ENCODE results near the gene ZNF358. TPM values are rescaled to one million over a fixed set of nuclear protein-coding genes. Genes with fewer than 3 reads are reported as not detected.

The ZNF358 gene
- total and polyA plus RNA-seq, 2 of the 13 experiments (the other 11 are each of a cell fraction or from before 2014, with no cell fraction given): 9.1 to 37.0 TPM

DNA sequence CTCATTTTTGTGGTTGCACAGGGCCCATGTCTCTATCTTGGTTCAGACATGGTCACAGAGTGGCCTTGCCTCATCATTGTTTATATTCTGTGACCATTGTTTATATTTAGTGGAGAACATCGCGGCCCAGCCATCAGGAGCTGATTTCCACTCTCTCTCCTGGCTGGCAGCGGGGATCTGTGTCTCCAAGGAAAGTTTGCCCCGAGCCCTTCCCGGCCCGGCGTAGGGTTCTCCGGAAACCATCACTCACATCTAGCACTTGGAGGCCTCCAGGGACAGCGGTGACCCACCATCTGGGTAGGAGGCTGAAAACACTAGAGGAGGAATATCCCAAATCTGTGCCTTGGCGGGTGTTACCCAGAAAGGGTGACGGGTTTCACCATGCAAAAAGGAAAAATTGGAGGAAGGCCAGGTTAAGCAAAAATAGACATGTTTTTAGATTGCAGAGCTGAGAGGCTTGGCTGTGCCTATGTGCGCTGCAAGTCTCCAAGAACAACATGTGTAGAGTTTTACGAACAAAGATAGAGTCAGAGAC, 726 bp upstream of the ZNF358 start (continued):
- TF ChIP-seq ZNF251 (CRISPR knock-in tag; IDR thresholded peaks at IDR 0.05): no peak
- TF ChIP-seq, protein P1, sequence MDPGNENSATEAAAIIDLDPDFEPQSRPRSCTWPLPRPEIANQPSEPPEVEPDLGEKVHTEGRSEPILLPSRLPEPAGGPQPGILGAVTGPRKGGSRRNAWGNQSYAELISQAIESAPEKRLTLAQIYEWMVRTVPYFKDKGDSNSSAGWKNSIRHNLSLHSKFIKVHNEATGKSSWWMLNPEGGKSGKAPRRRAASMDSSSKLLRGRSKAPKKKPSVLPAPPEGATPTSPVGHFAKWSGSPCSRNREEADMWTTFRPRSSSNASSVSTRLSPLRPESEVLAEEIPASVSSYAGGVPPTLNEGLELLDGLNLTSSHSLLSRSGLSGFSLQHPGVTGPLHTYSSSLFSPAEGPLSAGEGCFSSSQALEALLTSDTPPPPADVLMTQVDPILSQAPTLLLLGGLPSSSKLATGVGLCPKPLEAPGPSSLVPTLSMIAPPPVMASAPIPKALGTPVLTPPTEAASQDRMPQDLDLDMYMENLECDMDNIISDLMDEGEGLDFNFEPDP (CRISPR knock-in tag; conservative IDR thresholded peaks at IDR 0.05): 0 out of 2 replicates have a peak, but pooled peaks have one; percentile 37
- TF ChIP-seq AGO1 (IDR thresholded peaks at IDR 0.05; ENCODE audit: low read depth, low read length, poor library complexity, severe bottlenecking): no peak
- TF ChIP-seq ELF1 (CRISPR knock-in tag; IDR thresholded peaks at IDR 0.05): no peak
- peak; percentile 34; the same call in 1 of the 2 replicates for TF ChIP-seq ZBTB38 (CRISPR knock-in tag; IDR thresholded peaks at IDR 0.05)
- no peak for TF ChIP-seq SOX6 (IDR thresholded peaks at IDR 0.05)
- no peak for TF ChIP-seq SOX6 (CRISPR knock-in tag; IDR thresholded peaks at IDR 0.05)

DNA sequence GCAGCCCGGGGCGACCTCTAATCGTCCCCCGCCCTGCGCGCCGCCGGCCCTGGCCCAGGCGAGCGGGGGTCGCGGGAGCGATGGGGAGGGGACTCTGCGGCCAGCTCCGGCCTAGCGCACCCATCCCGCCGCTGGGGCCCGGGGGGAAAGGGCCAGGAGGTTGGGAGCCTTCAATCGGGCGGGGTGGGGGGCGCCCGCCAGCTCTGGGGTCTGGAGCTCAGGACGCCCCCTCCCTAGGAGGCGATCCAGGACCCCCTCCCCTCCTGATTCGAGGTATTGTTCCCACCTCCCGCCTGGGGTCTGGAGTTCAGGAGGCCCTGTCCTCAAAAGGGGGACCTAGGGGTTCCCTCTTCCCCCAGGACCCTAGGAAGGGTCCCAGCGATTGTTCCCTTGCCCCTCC, 430 bp downstream of the ZNF358 start:
- Histone ChIP-seq H3K9me3 (ENCODE audit: low read length) (no peaks in the 10 kb centered on the region), H3K36me3 (replicated peaks in 1 of 2; ENCODE audit: control insufficient read depth in 1 of 2, insufficient read depth in 2 of 2, low read length in 2 of 2) (no peaks in the 10 kb centered on the region), H2AFZ (ENCODE audit: low read length) (no peak overlapping the region), H3K27ac (ENCODE audit: extremely low read length, insufficient read depth, low read length) (peak overlapping the region; percentile 41), H3K27me3 (ENCODE audit: control insufficient read depth in 1 of 2, insufficient read depth in 2 of 2, low read length in 2 of 2) (no peaks in the 10 kb centered on the region; a peak in 1 of 5 replicates), H4K20me1 (ENCODE audit: insufficient read depth, low read length) (no peaks in the 10 kb centered on the region), H3K4me1 (ENCODE audit: insufficient read depth, low read length) (peaks cover 18% of the 10 kb centered on the region), H3K79me2 (ENCODE audit: insufficient read depth, low read length) (no peaks in the 10 kb centered on the region), H3K9ac (ENCODE audit: insufficient read depth, low read depth, low read length) (peak overlapping the region; percentile 85), H3K4me3 (replicated peaks in 1 of 3; ENCODE audit: insufficient read depth in 1 of 3, low read depth in 2 of 3, low read length in 3 of 3) (peak overlapping the region; percentile 62 to 75 (median 65)), H3K4me2 (ENCODE audit: low read depth, low read length) (peak overlapping the region; percentile 85)
- no peak for FAIRE-seq
- ATAC-seq: no peak
- DNase-seq (ENCODE audit: low spot score): no peak
- BruUV-seq (replicated peaks): no TSS peak
- CTCF ChIA-PET (ENCODE audit: low intra/inter-chr PET ratio, low total read pairs): no interaction called here
- intact Hi-C loops (cut with micrococcal nuclease; ENCODE audit: unreplicated experiment) (no loop called here), in situ Hi-C loops (cut with HindIII; ENCODE audit: extremely low pct_ligation_motif_present, low pct_unique_long_range_greater_than_20kb) (no loop called here)
- WGBS (ENCODE audit: low lambda C conversion rate): 0% methylated on average over 1 of the region's 28 CpGs
- POLR2A ChIA-PET: interaction anchor here (1.0 to 1.9 kb wide), 3 partner anchors 10 to 118 kb away, joined by 3 to 7 read pairs (median 4); partner anchors contain the start of gene PNPLA6
- TF ChIP-seq ZNF24 (IDR thresholded peaks at IDR 0.05) (no peak), PHF21A (CRISPR knock-in tag; IDR thresholded peaks at IDR 0.05) (no peak), ETV6 (CRISPR knock-in tag; conservative IDR thresholded peaks at IDR 0.05) (no peak), KAT2B (IDR thresholded peaks at IDR 0.05; ENCODE audit: borderline replicate concordance, low read depth, low read length) (no peak), MEIS1 (CRISPR knock-in tag; IDR thresholded peaks at IDR 0.05; ENCODE audit: borderline replicate concordance) (no peak), MIER2 (CRISPR knock-in tag; IDR thresholded peaks at IDR 0.05) (no peak), ZNF496 (CRISPR knock-in tag; IDR thresholded peaks at IDR 0.05; ENCODE audit: insufficient replicate concordance) (no peak), PHF5A (CRISPR knock-in tag; IDR thresholded peaks at IDR 0.05; ENCODE audit: low read depth, unreplicated experiment) (no peak), ELF4 (CRISPR knock-in tag; IDR thresholded peaks at IDR 0.05; ENCODE audit: borderline replicate concordance) (no peak)
- TF ChIP-seq, protein P2, sequence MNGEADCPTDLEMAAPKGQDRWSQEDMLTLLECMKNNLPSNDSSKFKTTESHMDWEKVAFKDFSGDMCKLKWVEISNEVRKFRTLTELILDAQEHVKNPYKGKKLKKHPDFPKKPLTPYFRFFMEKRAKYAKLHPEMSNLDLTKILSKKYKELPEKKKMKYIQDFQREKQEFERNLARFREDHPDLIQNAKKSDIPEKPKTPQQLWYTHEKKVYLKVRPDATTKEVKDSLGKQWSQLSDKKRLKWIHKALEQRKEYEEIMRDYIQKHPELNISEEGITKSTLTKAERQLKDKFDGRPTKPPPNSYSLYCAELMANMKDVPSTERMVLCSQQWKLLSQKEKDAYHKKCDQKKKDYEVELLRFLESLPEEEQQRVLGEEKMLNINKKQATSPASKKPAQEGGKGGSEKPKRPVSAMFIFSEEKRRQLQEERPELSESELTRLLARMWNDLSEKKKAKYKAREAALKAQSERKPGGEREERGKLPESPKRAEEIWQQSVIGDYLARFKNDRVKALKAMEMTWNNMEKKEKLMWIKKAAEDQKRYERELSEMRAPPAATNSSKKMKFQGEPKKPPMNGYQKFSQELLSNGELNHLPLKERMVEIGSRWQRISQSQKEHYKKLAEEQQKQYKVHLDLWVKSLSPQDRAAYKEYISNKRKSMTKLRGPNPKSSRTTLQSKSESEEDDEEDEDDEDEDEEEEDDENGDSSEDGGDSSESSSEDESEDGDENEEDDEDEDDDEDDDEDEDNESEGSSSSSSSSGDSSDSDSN (CRISPR knock-in tag; IDR thresholded peaks at IDR 0.05): peak; percentile 5; the same call in 1 of the 2 replicates

Data from HepG2 (cell line).